HL-60 (cell line): ENCODE results near the gene ZNF598.

Source experiments
- DNase-seq, 2 experiments: peaks; one replicate each; pipeline ENCODE4 v3.0.0-alpha.2; 2010 to 2020; ENCODE audit warnings: low read depth in 1 of 2, low spot score in 1 of 2
- H3K27ac ChIP-seq: fragments of 250-450 bp; sonication (Bioruptor Pico); replicated peaks from 2 replicates; pipeline ENCODE4 v1.5.1; 2020; ENCODE audit warnings: mild to moderate bottlenecking, moderate library complexity
- H3K27me3 ChIP-seq: fragments of 250-450 bp; sonication (Bioruptor Pico); 2 replicates; pipeline ENCODE4 v1.5.1; 2021; ENCODE audit warnings: mild to moderate bottlenecking, moderate library complexity; ENCODE audit not compliant: insufficient read depth, poor library complexity, severe bottlenecking
- H3K4me3 ChIP-seq: replicated peaks from 2 replicates; pipeline ENCODE4 v1.5.1; 2011; ENCODE audit warnings: mild to moderate bottlenecking, control low read depth, low read length; ENCODE audit not compliant: insufficient read depth
- GABPA ChIP-seq: IDR thresholded peaks from 2 replicates; pipeline ENCODE4 v1.6.1; 2012; ENCODE audit warnings: low read depth
- POLR2AphosphoS5 ChIP-seq: IDR thresholded peaks from 2 replicates; pipeline ENCODE4 v1.6.1; 2012; ENCODE audit warnings: low read depth
- SPI1 ChIP-seq: IDR thresholded peaks from 2 replicates; pipeline ENCODE4 v1.6.1; 2012; ENCODE audit warnings: low read depth, mild to moderate bottlenecking, borderline replicate concordance
- TF ChIP-seq, protein P1 (sequence below): IDR thresholded peaks from one replicate; pipeline ENCODE4 v1.5.1; 2011; ENCODE audit warnings: low read length, control low read depth, inconsistent platforms; ENCODE audit not compliant: insufficient read depth
- TF ChIP-seq, protein P2 (sequence below): IDR thresholded peaks from 2 replicates; pipeline ENCODE4 v1.6.1; 2012; ENCODE audit warnings: low read depth; ENCODE audit not compliant: insufficient replicate concordance

ZNF598 gene

DNA sequence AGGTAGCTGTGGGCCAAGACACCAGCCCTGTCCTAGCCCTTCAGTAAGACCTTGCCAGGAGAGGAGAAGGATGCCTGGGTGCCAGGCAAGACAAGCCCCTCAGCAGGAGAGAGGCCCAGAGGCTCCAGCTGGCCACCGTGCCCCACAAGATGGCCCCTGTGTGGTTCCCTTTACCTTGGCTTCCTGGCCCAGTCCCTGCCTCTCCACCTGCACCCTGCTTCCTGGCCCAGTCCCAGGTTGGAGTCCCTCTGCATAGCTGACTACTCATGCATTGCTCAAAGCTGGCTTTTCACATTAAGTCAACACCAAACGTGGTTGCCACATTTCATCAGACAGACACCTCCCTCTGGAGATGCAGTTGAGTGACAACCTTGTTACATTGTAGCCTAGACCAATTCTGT, 15.9 kb downstream of the ZNF598 start:
- Histone ChIP-seq H3K4me3 (no peak overlapping the region), H3K27me3 (peaks cover 25% of the 10 kb centered on the region), H3K27ac (no peak overlapping the region)
- TF ChIP-seq, protein P1, sequence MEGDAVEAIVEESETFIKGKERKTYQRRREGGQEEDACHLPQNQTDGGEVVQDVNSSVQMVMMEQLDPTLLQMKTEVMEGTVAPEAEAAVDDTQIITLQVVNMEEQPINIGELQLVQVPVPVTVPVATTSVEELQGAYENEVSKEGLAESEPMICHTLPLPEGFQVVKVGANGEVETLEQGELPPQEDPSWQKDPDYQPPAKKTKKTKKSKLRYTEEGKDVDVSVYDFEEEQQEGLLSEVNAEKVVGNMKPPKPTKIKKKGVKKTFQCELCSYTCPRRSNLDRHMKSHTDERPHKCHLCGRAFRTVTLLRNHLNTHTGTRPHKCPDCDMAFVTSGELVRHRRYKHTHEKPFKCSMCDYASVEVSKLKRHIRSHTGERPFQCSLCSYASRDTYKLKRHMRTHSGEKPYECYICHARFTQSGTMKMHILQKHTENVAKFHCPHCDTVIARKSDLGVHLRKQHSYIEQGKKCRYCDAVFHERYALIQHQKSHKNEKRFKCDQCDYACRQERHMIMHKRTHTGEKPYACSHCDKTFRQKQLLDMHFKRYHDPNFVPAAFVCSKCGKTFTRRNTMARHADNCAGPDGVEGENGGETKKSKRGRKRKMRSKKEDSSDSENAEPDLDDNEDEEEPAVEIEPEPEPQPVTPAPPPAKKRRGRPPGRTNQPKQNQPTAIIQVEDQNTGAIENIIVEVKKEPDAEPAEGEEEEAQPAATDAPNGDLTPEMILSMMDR, result no peak
- no peak for TF ChIP-seq SPI1
- TF ChIP-seq GABPA, result no peak
- TF ChIP-seq, protein P2, sequence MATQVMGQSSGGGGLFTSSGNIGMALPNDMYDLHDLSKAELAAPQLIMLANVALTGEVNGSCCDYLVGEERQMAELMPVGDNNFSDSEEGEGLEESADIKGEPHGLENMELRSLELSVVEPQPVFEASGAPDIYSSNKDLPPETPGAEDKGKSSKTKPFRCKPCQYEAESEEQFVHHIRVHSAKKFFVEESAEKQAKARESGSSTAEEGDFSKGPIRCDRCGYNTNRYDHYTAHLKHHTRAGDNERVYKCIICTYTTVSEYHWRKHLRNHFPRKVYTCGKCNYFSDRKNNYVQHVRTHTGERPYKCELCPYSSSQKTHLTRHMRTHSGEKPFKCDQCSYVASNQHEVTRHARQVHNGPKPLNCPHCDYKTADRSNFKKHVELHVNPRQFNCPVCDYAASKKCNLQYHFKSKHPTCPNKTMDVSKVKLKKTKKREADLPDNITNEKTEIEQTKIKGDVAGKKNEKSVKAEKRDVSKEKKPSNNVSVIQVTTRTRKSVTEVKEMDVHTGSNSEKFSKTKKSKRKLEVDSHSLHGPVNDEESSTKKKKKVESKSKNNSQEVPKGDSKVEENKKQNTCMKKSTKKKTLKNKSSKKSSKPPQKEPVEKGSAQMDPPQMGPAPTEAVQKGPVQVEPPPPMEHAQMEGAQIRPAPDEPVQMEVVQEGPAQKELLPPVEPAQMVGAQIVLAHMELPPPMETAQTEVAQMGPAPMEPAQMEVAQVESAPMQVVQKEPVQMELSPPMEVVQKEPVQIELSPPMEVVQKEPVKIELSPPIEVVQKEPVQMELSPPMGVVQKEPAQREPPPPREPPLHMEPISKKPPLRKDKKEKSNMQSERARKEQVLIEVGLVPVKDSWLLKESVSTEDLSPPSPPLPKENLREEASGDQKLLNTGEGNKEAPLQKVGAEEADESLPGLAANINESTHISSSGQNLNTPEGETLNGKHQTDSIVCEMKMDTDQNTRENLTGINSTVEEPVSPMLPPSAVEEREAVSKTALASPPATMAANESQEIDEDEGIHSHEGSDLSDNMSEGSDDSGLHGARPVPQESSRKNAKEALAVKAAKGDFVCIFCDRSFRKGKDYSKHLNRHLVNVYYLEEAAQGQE, result no peak
- TF ChIP-seq POLR2AphosphoS5, result no peak
- peak in 1 of 2 experiments; percentile 33 for DNase-seq

DNA sequence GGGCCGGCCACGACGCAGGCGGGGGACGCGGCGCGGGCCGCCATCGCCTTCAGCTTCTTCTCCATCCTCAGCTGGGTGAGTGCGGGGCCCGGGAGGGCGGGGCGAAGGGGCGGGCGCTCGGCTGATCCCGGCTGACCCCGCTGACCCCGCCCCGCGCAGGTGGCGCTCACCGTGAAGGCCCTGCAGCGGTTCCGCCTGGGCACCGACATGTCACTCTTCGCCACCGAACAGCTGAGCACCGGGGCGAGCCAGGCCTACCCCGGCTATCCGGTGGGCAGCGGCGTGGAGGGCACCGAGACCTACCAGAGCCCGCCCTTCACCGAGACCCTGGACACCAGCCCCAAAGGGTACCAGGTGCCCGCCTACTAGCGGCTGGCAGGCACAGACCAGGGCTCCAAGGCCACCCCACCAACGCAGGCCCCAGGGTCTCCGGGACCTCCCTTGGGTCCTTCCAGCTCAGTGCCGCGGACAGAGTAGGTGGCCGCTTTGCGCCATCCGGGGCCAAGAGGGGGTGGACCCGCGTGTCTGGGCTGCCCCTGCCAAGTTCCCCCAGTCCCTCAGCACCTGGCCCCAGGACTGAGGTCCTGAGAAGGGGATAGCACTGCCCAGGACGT, 16.8 kb downstream of the ZNF598 start:
- H3K27me3 ChIP-seq, result peaks cover 26% of the 10 kb centered on the region
- H3K4me3 ChIP-seq, result no peak overlapping the region
- DNase-seq, result no peak
- TF ChIP-seq GABPA (no peak), SPI1 (no peak), POLR2AphosphoS5 (no peak)
- TF ChIP-seq, protein P1, result no peak
- TF ChIP-seq, protein P2, result no peak
- no peak overlapping the region for H3K27ac ChIP-seq

DNA sequence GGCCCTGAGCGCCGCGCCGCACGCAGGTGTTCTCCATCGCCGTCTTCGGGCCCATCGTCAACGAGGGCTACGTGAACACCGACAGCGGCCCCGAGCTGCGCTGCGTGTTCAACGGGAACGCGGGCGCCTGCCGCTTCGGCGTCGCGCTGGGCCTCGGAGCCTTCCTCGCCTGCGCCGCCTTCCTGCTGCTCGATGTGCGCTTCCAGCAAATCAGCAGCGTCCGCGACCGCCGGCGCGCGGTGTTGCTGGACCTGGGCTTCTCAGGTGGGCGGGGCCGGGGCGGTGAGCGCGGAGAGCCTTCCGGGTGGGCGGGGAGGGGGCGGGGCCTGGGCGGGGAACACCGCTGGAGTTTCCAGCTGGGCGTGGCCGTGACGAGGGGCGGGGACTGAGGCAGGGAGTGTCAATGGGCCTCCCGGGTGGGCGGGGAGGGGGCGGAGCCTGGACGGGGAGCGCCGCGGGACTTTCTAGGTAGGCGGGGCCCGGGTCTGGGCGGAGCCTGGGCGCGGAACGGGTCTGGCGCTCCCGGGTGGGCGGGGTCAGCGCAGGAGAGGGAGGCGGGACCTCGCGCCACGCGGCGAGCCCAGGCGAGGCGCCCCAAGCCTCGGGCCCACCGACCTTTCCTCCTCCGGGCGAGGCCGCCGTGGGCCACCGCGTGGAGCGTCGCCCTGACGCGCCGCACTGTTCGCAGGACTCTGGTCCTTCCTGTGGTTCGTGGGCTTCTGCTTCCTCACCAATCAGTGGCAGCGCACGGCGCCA, 17.5 kb downstream of the ZNF598 start:
- H3K27ac ChIP-seq, result no peak overlapping the region
- peak overlapping the region; percentile 29 for H3K4me3 ChIP-seq
- peaks cover 26% of the 10 kb centered on the region for H3K27me3 ChIP-seq
- TF ChIP-seq, protein P2, result no peak
- no peak for TF ChIP-seq SPI1
- TF ChIP-seq, protein P1, result no peak
- TF ChIP-seq POLR2AphosphoS5, result no peak
- TF ChIP-seq GABPA, result no peak
- DNase-seq, result peak; percentile 78 to 93
